K562 (cell line): ENCODE measurements around the gene ATF3. TPM values are rescaled to one million over a fixed set of nuclear protein-coding genes. Genes with fewer than 3 reads are reported as not detected.

Experiments
- ATAC-seq: fragments of 200-7000 bp; cut with Tn5 transposase; 3 replicates; pipeline ENCODE4 v1.9.1; 2020; ENCODE audit warnings: moderate library complexity
- BruUV-seq: library from RNA; stranded (reverse); fragments of 400-500 nt; replicated peaks from 2 replicates; lab custom pipeline; 2021; lab: Mats Ljungman, UMichigan
- CTCF ChIA-PET: fragments of 300-600 bp; formaldehyde crosslinking; extraction: SDS; loops from one replicate; lab custom pipeline; 2021; ENCODE audit warnings: low intra/inter-chr PET ratio; lab: Yijun Ruan, JAX
- POLR2A ChIA-PET: fragments of 300-600, 350-650 bp; sonication (Branson Sonifier 250); formaldehyde crosslinking; extraction: SDS; loops from one replicate; lab custom pipeline; 2021; ENCODE audit warnings: antibody characterized with exemption, inconsistent platforms; lab: Yijun Ruan, JAX
- DNase-seq, 4 experiments: peaks; one replicate each; pipeline versions ENCODE4 v3.0.0 to v3.0.0-alpha.2; 2011 to 2018; ENCODE audit warnings: low spot score in 3 of 4, mixed read lengths in 3 of 4; ENCODE audit errors: extremely low read depth in 1 of 4
- FAIRE-seq: peaks from 2 replicates; lab custom pipeline; 2011; peaks lifted over from hg19 to GRCh38; lab: Jason Lieb, UNC
- H2AFZ ChIP-seq: 2 replicates; pipeline ENCODE4 v1.6.0; 2011; ENCODE audit warnings: low read depth, low read length, control low read depth, inconsistent platforms
- H3K27ac ChIP-seq: fragments of 200-600 bp; 3 replicates; pipeline ENCODE4 v1.8.0; 2011; ENCODE audit warnings: low read depth, mild to moderate bottlenecking, control low read depth, inconsistent platforms, low read length, moderate library complexity, mixed read lengths; ENCODE audit errors: extremely low read depth
- H3K27me3 ChIP-seq, 2 experiments: fragments of 300-600 bp in 1 of 2; 2 replicates in 1 of 2; 3 replicates in 1 of 2; pipeline versions ENCODE4 v1.6.0 to v1.8.0; 2011; ENCODE audit warnings: inconsistent platforms in 2 of 2, low read length in 2 of 2, mild to moderate bottlenecking in 1 of 2, mixed read lengths in 1 of 2, moderate library complexity in 1 of 2; ENCODE audit not compliant: control insufficient read depth in 2 of 2, insufficient read depth in 2 of 2
- H3K36me3 ChIP-seq: fragments of 300-600 bp; 3 replicates; pipeline ENCODE4 v1.8.0; 2011; ENCODE audit warnings: mild to moderate bottlenecking, low read length, inconsistent platforms; ENCODE audit not compliant: control insufficient read depth, insufficient read depth
- H3K4me1 ChIP-seq, 2 experiments: fragments of 200-600 bp in 1 of 2; replicated peaks in 1 of 2; 2 replicates in 1 of 2; 3 replicates in 1 of 2; pipeline versions ENCODE4 v1.5.1 to v1.8.0; 2011; ENCODE audit warnings: inconsistent platforms in 2 of 2, low read length in 2 of 2, mild to moderate bottlenecking in 1 of 2, mixed read lengths in 1 of 2, moderate library complexity in 1 of 2; ENCODE audit not compliant: control insufficient read depth in 2 of 2, insufficient read depth in 2 of 2
- H3K4me2 ChIP-seq: 2 replicates; pipeline ENCODE4 v1.6.1; 2011; ENCODE audit warnings: low read length, control low read depth, inconsistent platforms, mixed read lengths; ENCODE audit not compliant: insufficient read depth
- H3K4me3 ChIP-seq: fragments of 200-600 bp; sonication (generic), shearing (Covaris generic); 2 replicates; pipeline ENCODE4 v1.5.1; 2016; ENCODE audit warnings: control low read depth, inconsistent platforms
- H3K79me2 ChIP-seq: fragments of 200-600 bp; 3 replicates; pipeline ENCODE4 v1.8.0; 2011; ENCODE audit warnings: low read length, inconsistent platforms; ENCODE audit not compliant: control insufficient read depth, insufficient read depth
- H3K9ac ChIP-seq, 2 experiments: 2 replicates each; pipeline versions ENCODE4 v1.6.0 to v1.6.1; 2011; ENCODE audit warnings: low read depth in 2 of 2, low read length in 2 of 2, control low read depth in 1 of 2, inconsistent platforms in 1 of 2, mild to moderate bottlenecking in 1 of 2, mixed read lengths in 1 of 2; ENCODE audit not compliant: insufficient read depth in 1 of 2
- H3K9me1 ChIP-seq: one replicate; pipeline ENCODE4 v1.6.0; 2011; ENCODE audit warnings: inconsistent platforms, mild to moderate bottlenecking, low read length, moderate library complexity; ENCODE audit not compliant: control insufficient read depth, insufficient read depth
- H3K9me3 ChIP-seq: replicated peaks from 2 replicates; pipeline ENCODE4 v1.5.1; 2011; ENCODE audit warnings: low read depth, low read length, inconsistent platforms; ENCODE audit not compliant: control insufficient read depth, insufficient read depth
- H4K20me1 ChIP-seq: replicated peaks from 2 replicates; pipeline ENCODE4 v1.6.1; 2011; ENCODE audit warnings: low read length, inconsistent platforms, mixed read lengths; ENCODE audit not compliant: control insufficient read depth, insufficient read depth
- BHLHE40 ChIP-seq: IDR thresholded peaks from 2 replicates; pipeline ENCODE4 v1.6.1; 2011; ENCODE audit warnings: low read length, improper control_type of control experiment
- KLF13 ChIP-seq: fragments of 450-650 bp; IDR thresholded peaks from 2 replicates; pipeline ENCODE4 v1.6.1; 2016; ENCODE audit warnings: missing genetic modification characterization, low read depth, mild to moderate bottlenecking, missing compliant biosample characterization, moderate library complexity, borderline replicate concordance
- SMARCA4 ChIP-seq: fragments of 450-650 bp; IDR thresholded peaks from 2 replicates; pipeline ENCODE4 v1.6.1; 2016
- ZNF217 ChIP-seq: sonication (generic); formaldehyde crosslinking; IDR thresholded peaks from 2 replicates; pipeline ENCODE4 v1.8.0; 2022; ENCODE audit warnings: mild to moderate bottlenecking, missing genetic modification reagents
- ZNF23 ChIP-seq: fragments of 250-450 bp; sonication (Bioruptor Pico); IDR thresholded peaks from 2 replicates; pipeline ENCODE4 v1.4.0; 2020; ENCODE audit warnings: mild to moderate bottlenecking
- ZNF584 ChIP-seq: fragments of 200-800 bp; sonication (Bioruptor generic); IDR thresholded peaks from 2 replicates; pipeline ENCODE4 v1.6.1; 2016; ENCODE audit warnings: low read depth, mild to moderate bottlenecking, missing genetic modification characterization, missing compliant biosample characterization
- WGBS: fragments of 100-300 bp; shearing (Covaris generic); methylation state at CpG from one replicate; pipeline ENCODE4 v1.1.6; 2016; ENCODE audit warnings: low coverage, mixed read lengths; ENCODE audit not compliant: insufficient coverage; ENCODE audit errors: missing lambda C conversion rate; 5-methylcytosine and 5-hydroxymethylcytosine counted together
- in situ Hi-C: fragments of 300-500 bp; cut with MboI; formaldehyde crosslinking; loops from 4 replicates; pipeline ENCODE4 v1.15.0; 2018; ENCODE audit warnings: inconsistent platforms, mixed read lengths
- intact Hi-C: fragments of 100-400 bp; cut with micrococcal nuclease; formaldehyde crosslinking; loops from 2 replicates; pipeline ENCODE4 v1.14.2; 2022
- polyA plus RNA-seq, 8 experiments: library from polyadenylated mRNA; depleted of rRNA in 4 of 8; stranded (reverse) in 5 of 8; unstranded in 3 of 8; fragments of >200 nt; fragmentation: Nextera tagmentation in 2 of 8; fragmentation: Illumina TruSeq in 1 of 8; extraction: Ambion mirVana in 2 of 8; extraction: Trizol in 1 of 8; gene quantifications; 2 replicates each; pipeline versions ENCODE4 v1.2.1 to v1.2.3, GENCODE V29; 2011 to 2014; ENCODE audit warnings: inconsistent platforms in 1 of 8, missing spikeins in 1 of 8
- total RNA-seq, 7 experiments: library from RNA; depleted of rRNA in 6 of 7; stranded (reverse); fragments of >200 nt in 6 of 7; fragmentation: Illumina TruSeq in 2 of 7; extraction: Trizol in 2 of 7; gene quantifications; 2 replicates each; pipeline versions ENCODE4 v1.2.1 to v1.2.3, GENCODE V29; 2011 to 2021; ENCODE audit warnings: low replicate concordance in 1 of 7
- TF ChIP-seq, protein P1 (sequence below): sonication (generic); formaldehyde crosslinking; IDR thresholded peaks from 2 replicates; pipeline ENCODE4 v1.8.1; 2023; ENCODE audit warnings: mild to moderate bottlenecking, missing genetic modification reagents, moderate library complexity
- TF ChIP-seq, protein P2 (sequence below): fragments of 450-650 bp; formaldehyde crosslinking; conservative IDR thresholded peaks from 2 replicates; pipeline ENCODE4 v1.4.0; 2022; ENCODE audit warnings: mild to moderate bottlenecking, missing genetic modification characterization
- TF ChIP-seq, protein P3 (sequence below): sonication (generic); formaldehyde crosslinking; IDR thresholded peaks from 2 replicates; pipeline ENCODE4 v1.8.0; 2022; ENCODE audit warnings: mild to moderate bottlenecking, missing genetic modification reagents
- TF ChIP-seq, protein P4 (sequence below): IDR thresholded peaks from 2 replicates; pipeline ENCODE4 v1.6.1; 2016; ENCODE audit warnings: missing genetic modification characterization, missing compliant biosample characterization

Gene ATF3
- total and polyA plus RNA-seq, 9 of the 15 experiments (the other 6 are each of a cell fraction or from before 2014, with no cell fraction given): 3.5 to 28.2 (median 19.8) TPM

DNA sequence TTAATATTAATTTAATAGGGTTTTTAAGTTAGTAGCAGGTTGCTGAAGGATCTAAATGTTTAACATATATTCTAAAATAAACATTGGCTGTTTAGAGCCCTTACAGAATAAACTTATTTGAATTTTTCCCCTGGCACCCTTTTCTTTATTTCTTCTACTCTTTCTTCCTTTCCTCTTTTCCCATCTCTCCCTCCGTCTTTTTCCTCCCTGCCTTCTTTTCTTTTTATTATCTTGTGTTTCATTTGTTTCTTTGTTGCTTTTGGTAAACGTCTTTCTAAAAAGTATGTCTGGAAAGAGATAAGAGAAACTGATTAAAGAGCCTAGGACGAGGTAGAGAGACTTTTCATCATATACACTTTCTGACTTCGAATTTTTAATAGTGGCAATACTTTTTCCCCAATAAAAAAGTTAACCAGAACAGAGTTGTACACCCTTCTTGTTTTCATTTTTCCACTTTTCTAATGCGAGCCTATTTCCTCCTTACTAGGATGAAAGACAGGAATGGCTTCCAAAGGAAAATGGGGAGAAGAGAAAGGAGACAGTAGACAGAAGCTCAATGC is 39.5 kb upstream of the ATF3 start:
- no peak for ATAC-seq
- intact Hi-C loops: no loop called here
- DNase-seq: no peak
- H3K9me3 ChIP-seq: no peaks in the 10 kb centered on the region
- H3K27ac ChIP-seq: no peak overlapping the region
- no peaks in the 10 kb centered on the region for H3K36me3 ChIP-seq
- ChIA-PET POLR2A (interaction anchor here (2.3 kb wide), 1 partner anchor 40 kb away, joined by 7 read pairs; the partner anchor contains the start of gene ATF3), CTCF (no interaction called here)
- H3K4me2 ChIP-seq: no peak overlapping the region
- H4K20me1 ChIP-seq: no peaks in the 10 kb centered on the region
- no peak for FAIRE-seq
- BruUV-seq: no TSS peak
- WGBS: 4% methylated on average over 5 of the region's 5 CpGs
- H2AFZ ChIP-seq: no peak overlapping the region
- no peak overlapping the region for H3K9ac ChIP-seq
- peaks cover 0 to 13% of the 10 kb centered on the region in 2 experiments; a peak in 3 of 5 replicates for H3K4me1 ChIP-seq
- in situ Hi-C loops: no loop called here
- no peak overlapping the region for H3K4me3 ChIP-seq
- no peaks in the 10 kb centered on the region for H3K9me1 ChIP-seq
- H3K27me3 ChIP-seq: peaks cover 4 to 15% of the 10 kb centered on the region in 2 experiments; a peak in 4 of 5 replicates
- H3K79me2 ChIP-seq: no peaks in the 10 kb centered on the region
- TF ChIP-seq, protein P1, sequence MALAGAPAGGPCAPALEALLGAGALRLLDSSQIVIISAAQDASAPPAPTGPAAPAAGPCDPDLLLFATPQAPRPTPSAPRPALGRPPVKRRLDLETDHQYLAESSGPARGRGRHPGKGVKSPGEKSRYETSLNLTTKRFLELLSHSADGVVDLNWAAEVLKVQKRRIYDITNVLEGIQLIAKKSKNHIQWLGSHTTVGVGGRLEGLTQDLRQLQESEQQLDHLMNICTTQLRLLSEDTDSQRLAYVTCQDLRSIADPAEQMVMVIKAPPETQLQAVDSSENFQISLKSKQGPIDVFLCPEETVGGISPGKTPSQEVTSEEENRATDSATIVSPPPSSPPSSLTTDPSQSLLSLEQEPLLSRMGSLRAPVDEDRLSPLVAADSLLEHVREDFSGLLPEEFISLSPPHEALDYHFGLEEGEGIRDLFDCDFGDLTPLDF: no peak
- no peak for TF ChIP-seq ZNF217 (CRISPR knock-in tag)
- TF ChIP-seq BHLHE40: no peak
- no peak for TF ChIP-seq KLF13 (tag)
- no peak for TF ChIP-seq SMARCA4
- TF ChIP-seq, protein P2, sequence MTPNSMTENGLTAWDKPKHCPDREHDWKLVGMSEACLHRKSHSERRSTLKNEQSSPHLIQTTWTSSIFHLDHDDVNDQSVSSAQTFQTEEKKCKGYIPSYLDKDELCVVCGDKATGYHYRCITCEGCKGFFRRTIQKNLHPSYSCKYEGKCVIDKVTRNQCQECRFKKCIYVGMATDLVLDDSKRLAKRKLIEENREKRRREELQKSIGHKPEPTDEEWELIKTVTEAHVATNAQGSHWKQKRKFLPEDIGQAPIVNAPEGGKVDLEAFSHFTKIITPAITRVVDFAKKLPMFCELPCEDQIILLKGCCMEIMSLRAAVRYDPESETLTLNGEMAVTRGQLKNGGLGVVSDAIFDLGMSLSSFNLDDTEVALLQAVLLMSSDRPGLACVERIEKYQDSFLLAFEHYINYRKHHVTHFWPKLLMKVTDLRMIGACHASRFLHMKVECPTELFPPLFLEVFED (CRISPR knock-in tag): no peak
- no peak for TF ChIP-seq ZNF584 (CRISPR knock-in tag)
- TF ChIP-seq, protein P3, sequence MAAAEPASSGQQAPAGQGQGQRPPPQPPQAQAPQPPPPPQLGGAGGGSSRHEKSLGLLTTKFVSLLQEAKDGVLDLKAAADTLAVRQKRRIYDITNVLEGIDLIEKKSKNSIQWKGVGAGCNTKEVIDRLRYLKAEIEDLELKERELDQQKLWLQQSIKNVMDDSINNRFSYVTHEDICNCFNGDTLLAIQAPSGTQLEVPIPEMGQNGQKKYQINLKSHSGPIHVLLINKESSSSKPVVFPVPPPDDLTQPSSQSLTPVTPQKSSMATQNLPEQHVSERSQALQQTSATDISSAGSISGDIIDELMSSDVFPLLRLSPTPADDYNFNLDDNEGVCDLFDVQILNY: no peak
- TF ChIP-seq ZNF23: no peak
- TF ChIP-seq, protein P4, sequence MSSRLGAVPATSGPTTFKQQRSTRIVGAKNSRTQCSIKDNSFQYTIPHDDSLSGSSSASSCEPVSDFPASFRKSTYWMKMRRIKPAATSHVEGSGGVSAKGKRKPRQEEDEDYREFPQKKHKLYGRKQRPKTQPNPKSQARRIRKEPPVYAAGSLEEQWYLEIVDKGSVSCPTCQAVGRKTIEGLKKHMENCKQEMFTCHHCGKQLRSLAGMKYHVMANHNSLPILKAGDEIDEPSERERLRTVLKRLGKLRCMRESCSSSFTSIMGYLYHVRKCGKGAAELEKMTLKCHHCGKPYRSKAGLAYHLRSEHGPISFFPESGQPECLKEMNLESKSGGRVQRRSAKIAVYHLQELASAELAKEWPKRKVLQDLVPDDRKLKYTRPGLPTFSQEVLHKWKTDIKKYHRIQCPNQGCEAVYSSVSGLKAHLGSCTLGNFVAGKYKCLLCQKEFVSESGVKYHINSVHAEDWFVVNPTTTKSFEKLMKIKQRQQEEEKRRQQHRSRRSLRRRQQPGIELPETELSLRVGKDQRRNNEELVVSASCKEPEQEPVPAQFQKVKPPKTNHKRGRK (tag): peak; percentile 77
